ENCODE data around the gene TBC1D22B.
"Not testable (repeated sequence)": the region's sequence is repeated elsewhere in the genome, so short reads cannot be mapped to it uniquely, and the experiment has no call there.

The TBC1D22B gene

DNA sequence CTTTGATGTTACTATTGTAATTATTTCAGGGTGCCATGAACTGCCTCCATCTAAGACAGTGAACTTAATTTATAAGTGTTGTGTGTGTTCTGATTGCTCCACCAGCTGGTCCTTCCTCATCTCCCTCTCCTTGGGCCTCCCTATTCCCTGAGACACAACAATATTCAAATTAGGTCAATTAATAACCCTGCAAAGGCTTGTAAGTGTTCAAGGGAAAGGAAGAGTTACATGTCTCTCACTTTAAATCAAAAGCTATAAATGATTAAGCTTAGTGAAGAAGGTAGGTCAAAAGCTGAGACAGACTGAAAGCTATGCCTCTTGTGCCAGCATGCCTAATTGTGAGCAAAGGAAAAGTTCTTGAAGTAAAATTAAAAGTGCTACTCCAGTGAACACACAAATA is 35.9 kb downstream of the TBC1D22B start:
- Histone ChIP-seq H3K18ac (ENCODE audit: low read depth in 1 of 2, low read length in 2 of 2) (no peak overlapping the region), H2AK5ac (ENCODE audit: low read length, severe bottlenecking) (no peak overlapping the region), H3K9me3 (ENCODE audit: control insufficient read depth, low read length) (peaks cover 5% of the 10 kb centered on the region), H3K79me1 (replicated peaks; ENCODE audit: low read length, poor library complexity, severe bottlenecking) (peaks cover 23% of the 10 kb centered on the region), H3K14ac (ENCODE audit: low read length in 2 of 2) (no peak overlapping the region), H3K36me3 (ENCODE audit: control insufficient read depth in 1 of 2, insufficient read depth in 2 of 2, low read depth in 1 of 2, low read length in 2 of 2) (peaks cover 32 to 77% of the 10 kb centered on the region in 2 experiments), H2AFZ (ENCODE audit: low read depth, low read length) (no peak overlapping the region), H4K91ac (ENCODE audit: low read length) (no peak overlapping the region), H3K27ac (ENCODE audit: low read length, poor library complexity, severe bottlenecking) (no peak overlapping the region), H2BK12ac (ENCODE audit: low read length in 2 of 2) (no peak overlapping the region), H3K4ac (ENCODE audit: low read depth in 1 of 2, low read length in 2 of 2) (no peak overlapping the region), H2BK120ac (ENCODE audit: low read depth, low read length) (no peak overlapping the region), H3K9ac (ENCODE audit: low read length) (no peak overlapping the region), H3K4me2 (ENCODE audit: low read length, poor library complexity, severe bottlenecking) (no peak overlapping the region), H2BK15ac (ENCODE audit: low read depth, poor library complexity, severe bottlenecking) (no peak overlapping the region), H2BK5ac (ENCODE audit: low read depth, low read length, poor library complexity, severe bottlenecking) (no peak overlapping the region), H3K4me3 (ENCODE audit: insufficient read depth in 1 of 2, low read depth in 1 of 2, low read length in 2 of 2) (no peak overlapping the region), H3K27me3 (ENCODE audit: control insufficient read depth in 1 of 2, insufficient read depth in 1 of 2, low read length in 2 of 2) (no peaks in the 10 kb centered on the region), H4K8ac (ENCODE audit: low read length) (no peak overlapping the region), H3K23ac (ENCODE audit: low read length in 2 of 2) (no peak overlapping the region), H3K4me1 (ENCODE audit: control insufficient read depth, insufficient read depth, low read depth, low read length) (peaks cover under 1% of the 10 kb centered on the region)
- DNase-seq = no peak

GRCh38 chr6:37297637-37298036 is 40.1 kb downstream of the TBC1D22B start:
- H2BK5ac ChIP-seq (ENCODE audit: low read depth, low read length, poor library complexity, severe bottlenecking); H2BK15ac ChIP-seq (ENCODE audit: low read depth, poor library complexity, severe bottlenecking); DNase-seq; H3K27ac ChIP-seq (ENCODE audit: low read length, poor library complexity, severe bottlenecking); H3K27me3 ChIP-seq (ENCODE audit: control insufficient read depth in 1 of 2, insufficient read depth in 1 of 2, low read length in 2 of 2); H3K4me2 ChIP-seq (ENCODE audit: low read length, poor library complexity, severe bottlenecking); H3K9ac ChIP-seq (ENCODE audit: low read length); H3K14ac ChIP-seq (ENCODE audit: low read length in 2 of 2); H3K23ac ChIP-seq (ENCODE audit: low read length in 2 of 2); H2BK120ac ChIP-seq (ENCODE audit: low read depth, low read length); H3K9me3 ChIP-seq (ENCODE audit: control insufficient read depth, low read length); H2AFZ ChIP-seq (ENCODE audit: low read depth, low read length); H2AK5ac ChIP-seq (ENCODE audit: low read length, severe bottlenecking); H4K91ac ChIP-seq (ENCODE audit: low read length); H3K18ac ChIP-seq (ENCODE audit: low read depth in 1 of 2, low read length in 2 of 2); H3K4ac ChIP-seq (ENCODE audit: low read depth in 1 of 2, low read length in 2 of 2); H3K4me1 ChIP-seq (ENCODE audit: control insufficient read depth, insufficient read depth, low read depth, low read length); H4K8ac ChIP-seq (ENCODE audit: low read length); H2BK12ac ChIP-seq (ENCODE audit: low read length in 2 of 2); H3K4me3 ChIP-seq (ENCODE audit: insufficient read depth in 1 of 2, low read depth in 1 of 2, low read length in 2 of 2): not testable (repeated sequence)
- Histone ChIP-seq H3K79me1 (replicated peaks; ENCODE audit: low read length, poor library complexity, severe bottlenecking) (peaks cover 17% of the 10 kb centered on the region), H3K36me3 (ENCODE audit: control insufficient read depth in 1 of 2, insufficient read depth in 2 of 2, low read depth in 1 of 2, low read length in 2 of 2) (peaks cover 25 to 60% of the 10 kb centered on the region in 2 experiments)

GRCh38 chr6:37298958-37299357 is 41.4 kb downstream of the TBC1D22B start:
- H3K27me3 ChIP-seq (ENCODE audit: control insufficient read depth in 1 of 2, insufficient read depth in 1 of 2, low read length in 2 of 2) = no peaks in the 10 kb centered on the region
- no peak overlapping the region for H3K18ac ChIP-seq (ENCODE audit: low read depth in 1 of 2, low read length in 2 of 2)
- H2BK12ac ChIP-seq (ENCODE audit: low read length in 2 of 2) = no peak overlapping the region
- H3K4ac ChIP-seq (ENCODE audit: low read depth in 1 of 2, low read length in 2 of 2) = no peak overlapping the region
- H3K36me3 ChIP-seq (ENCODE audit: control insufficient read depth in 1 of 2, insufficient read depth in 2 of 2, low read depth in 1 of 2, low read length in 2 of 2) = peaks cover 27 to 61% of the 10 kb centered on the region in 2 experiments
- H3K4me3 ChIP-seq (ENCODE audit: insufficient read depth in 1 of 2, low read depth in 1 of 2, low read length in 2 of 2) = no peak overlapping the region
- no peak overlapping the region for H2BK15ac ChIP-seq (ENCODE audit: low read depth, poor library complexity, severe bottlenecking)
- H3K27ac ChIP-seq (ENCODE audit: low read length, poor library complexity, severe bottlenecking) = no peak overlapping the region
- DNase-seq = no peak
- H3K23ac ChIP-seq (ENCODE audit: low read length in 2 of 2) = no peak overlapping the region
- H3K4me2 ChIP-seq (ENCODE audit: low read length, poor library complexity, severe bottlenecking) = no peak overlapping the region
- H4K8ac ChIP-seq (ENCODE audit: low read length) = no peak overlapping the region
- H2BK5ac ChIP-seq (ENCODE audit: low read depth, low read length, poor library complexity, severe bottlenecking) = no peak overlapping the region
- no peaks in the 10 kb centered on the region for H3K4me1 ChIP-seq (ENCODE audit: control insufficient read depth, insufficient read depth, low read depth, low read length)
- no peak overlapping the region for H3K9ac ChIP-seq (ENCODE audit: low read length)
- H2AK5ac ChIP-seq (ENCODE audit: low read length, severe bottlenecking) = no peak overlapping the region
- H2BK120ac ChIP-seq (ENCODE audit: low read depth, low read length) = no peak overlapping the region
- no peak overlapping the region for H4K91ac ChIP-seq (ENCODE audit: low read length)
- no peak overlapping the region for H3K14ac ChIP-seq (ENCODE audit: low read length in 2 of 2)
- peaks cover 20% of the 10 kb centered on the region for H3K79me1 ChIP-seq (replicated peaks; ENCODE audit: low read length, poor library complexity, severe bottlenecking)
- no peak overlapping the region for H2AFZ ChIP-seq (ENCODE audit: low read depth, low read length)
- peaks cover 5% of the 10 kb centered on the region for H3K9me3 ChIP-seq (ENCODE audit: control insufficient read depth, low read length)

GRCh38 chr6:37299990-37300389 is 42.4 kb downstream of the TBC1D22B start:
- Histone ChIP-seq H3K9me3 (ENCODE audit: control insufficient read depth, low read length) (no peaks in the 10 kb centered on the region), H3K9ac (ENCODE audit: low read length) (no peak overlapping the region), H2AK5ac (ENCODE audit: low read length, severe bottlenecking) (no peak overlapping the region), H2AFZ (ENCODE audit: low read depth, low read length) (no peak overlapping the region), H3K79me1 (replicated peaks; ENCODE audit: low read length, poor library complexity, severe bottlenecking) (peaks cover 19% of the 10 kb centered on the region), H3K4ac (ENCODE audit: low read depth in 1 of 2, low read length in 2 of 2) (no peak overlapping the region), H2BK12ac (ENCODE audit: low read length in 2 of 2) (no peak overlapping the region), H3K23ac (ENCODE audit: low read length in 2 of 2) (no peak overlapping the region), H3K18ac (ENCODE audit: low read depth in 1 of 2, low read length in 2 of 2) (no peak overlapping the region), H2BK15ac (ENCODE audit: low read depth, poor library complexity, severe bottlenecking) (no peak overlapping the region), H3K36me3 (ENCODE audit: control insufficient read depth in 1 of 2, insufficient read depth in 2 of 2, low read depth in 1 of 2, low read length in 2 of 2) (peaks cover 26 to 55% of the 10 kb centered on the region in 2 experiments), H4K91ac (ENCODE audit: low read length) (no peak overlapping the region), H3K27ac (ENCODE audit: low read length, poor library complexity, severe bottlenecking) (no peak overlapping the region), H2BK5ac (ENCODE audit: low read depth, low read length, poor library complexity, severe bottlenecking) (no peak overlapping the region), H3K27me3 (ENCODE audit: control insufficient read depth in 1 of 2, insufficient read depth in 1 of 2, low read length in 2 of 2) (no peaks in the 10 kb centered on the region), H3K4me1 (ENCODE audit: control insufficient read depth, insufficient read depth, low read depth, low read length) (no peaks in the 10 kb centered on the region), H2BK120ac (ENCODE audit: low read depth, low read length) (no peak overlapping the region), H3K4me3 (ENCODE audit: insufficient read depth in 1 of 2, low read depth in 1 of 2, low read length in 2 of 2) (no peak overlapping the region), H3K14ac (ENCODE audit: low read length in 2 of 2) (no peak overlapping the region), H4K8ac (ENCODE audit: low read length) (no peak overlapping the region), H3K4me2 (ENCODE audit: low read length, poor library complexity, severe bottlenecking) (no peak overlapping the region)
- WGBS = 90% methylated on average over 2 of the region's 4 CpGs
- DNase-seq = no peak
